Kidney (tissue), 14 donors: ENCODE results near the gene RHO. TPM values are rescaled to one million over a fixed set of nuclear protein-coding genes. Genes with fewer than 3 reads are reported as not detected.

ENCODE experiments used
- DNase-seq, 5 donors: peaks; one replicate each; pipeline ENCODE4 v3.0.0-alpha.2; 2013 to 2020
- FAIRE-seq: peaks from 2 replicates; lab custom pipeline; 2012; peaks lifted over from hg19 to GRCh38; lab: Jason Lieb, UNC
- H3K27ac ChIP-seq, 2 donors: one replicate each; pipeline ENCODE4 v1.7.0; 2013; ENCODE audit warnings: low read depth in 2 of 2, low read length in 2 of 2, inconsistent platforms in 1 of 2
- H3K27me3 ChIP-seq: one replicate; pipeline ENCODE4 v1.7.1; 2013; ENCODE audit warnings: low read length, inconsistent platforms; ENCODE audit not compliant: control insufficient read depth, insufficient read depth
- H3K36me3 ChIP-seq, 3 donors: one replicate each; pipeline versions ENCODE4 v1.7.0 to v1.7.1; 2013; ENCODE audit warnings: low read length in 3 of 3, control low read depth in 1 of 3, inconsistent platforms in 1 of 3; ENCODE audit not compliant: insufficient read depth in 3 of 3, control insufficient read depth in 2 of 3
- H3K4me1 ChIP-seq, 3 donors: one replicate each; pipeline versions ENCODE4 v1.7.0 to v1.7.1; 2013; ENCODE audit warnings: low read length in 3 of 3, inconsistent platforms in 1 of 3, low read depth in 1 of 3; ENCODE audit not compliant: control insufficient read depth in 2 of 3, insufficient read depth in 2 of 3
- H3K4me3 ChIP-seq, 3 donors: one replicate each; pipeline versions ENCODE4 v1.7.0 to v1.8.1; 2013; ENCODE audit warnings: low read length in 3 of 3, control low read depth in 1 of 3, inconsistent platforms in 1 of 3
- H3K9ac ChIP-seq, 3 donors: one replicate each; pipeline versions ENCODE4 v1.7.0 to v1.7.1; 2013; ENCODE audit warnings: low read length in 3 of 3, control low read depth in 1 of 3, inconsistent platforms in 1 of 3
- H3K9me3 ChIP-seq, 3 donors: one replicate each; pipeline versions ENCODE4 v1.7.0 to v1.7.1; 2013; ENCODE audit warnings: low read length in 3 of 3, control low read depth in 1 of 3, inconsistent platforms in 1 of 3; ENCODE audit not compliant: control insufficient read depth in 2 of 3, insufficient read depth in 1 of 3
- intact Hi-C: fragments of 100-400 bp; cut with DNase I; formaldehyde crosslinking; loops from one replicate; pipeline ENCODE4 v1.11.1; 2022
- polyA plus RNA-seq: library from polyadenylated mRNA; stranded (reverse); fragments of 350-450 nt; fragmentation: Illumina TruSeq; extraction: RNeasy Lipid Tissue Mini Kit (QIAGEN cat#74804); gene quantifications from one replicate; pipeline ENCODE4 v1.2.3, GENCODE V29; 2014; ENCODE audit warnings: low read depth, low replicate concordance; ENCODE audit not compliant: insufficient read depth
- total RNA-seq: library from RNA; stranded (reverse); fragmentation: NEBNext Ultra II Directional; extraction: Animal tissue kit (Norgen Biotek cat#: 25700); gene quantifications from one replicate; pipeline ENCODE4 v1.2.1, GENCODE V29; 2021
- TF ChIP-seq, protein P1 (sequence below): IDR thresholded peaks from 3 replicates; pipeline ENCODE4 v1.5.1; 2012; ENCODE audit warnings: mild to moderate bottlenecking, moderate library complexity, borderline replicate concordance; ENCODE audit not compliant: insufficient read depth; ENCODE audit errors: extremely low read depth
- donor health status: control.
- donor health status: control.
- donor health status: control.
- donor health status: control.
- donor health status: control.
- donor health status: DM: yes; HTN: yes; CAD: no.
- donor health status: Normal renal cell carcinoma (clear cell type).

Gene RHO
- total and polyA plus RNA-seq, 2 donors from 2014 or later: not detected

DNA sequence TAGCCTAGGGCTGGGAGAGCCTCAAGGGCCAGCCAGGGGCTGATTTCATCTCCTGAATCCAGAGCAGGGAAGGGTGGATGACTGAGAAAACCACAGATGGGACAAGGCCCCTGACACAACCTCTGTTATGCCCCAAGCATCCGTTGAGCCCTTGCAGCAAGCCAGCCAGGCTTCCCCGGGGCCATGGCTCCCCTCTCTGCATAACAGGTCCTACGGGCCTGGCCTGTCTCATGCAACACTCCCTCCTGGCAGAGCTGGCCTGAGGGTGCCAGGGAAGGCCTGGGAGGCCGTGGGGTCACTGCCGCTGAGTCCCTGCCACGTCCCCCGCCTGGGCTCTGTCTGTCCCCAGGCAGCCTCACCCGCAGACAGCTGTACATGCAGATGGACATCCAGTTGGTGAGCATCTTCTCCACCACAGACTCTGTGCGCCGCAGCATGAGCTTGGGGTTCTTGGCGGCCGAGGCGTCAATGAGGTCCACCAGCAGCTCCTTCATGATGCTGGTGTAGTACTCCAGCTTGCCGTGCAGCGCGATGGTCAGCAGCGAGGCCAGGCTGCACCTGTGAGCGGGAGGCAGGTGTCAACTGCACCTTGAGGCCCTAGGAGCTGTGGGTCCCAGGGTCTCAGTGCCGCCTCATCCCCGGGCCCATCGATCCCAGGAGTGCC lies 36.7 kb downstream of the RHO start:
- H3K4me1 ChIP-seq: peaks cover 0 to 11% (median 3%) of the 10 kb centered on the region in 3 donors
- no peak overlapping the region for H3K27ac ChIP-seq
- H3K9ac ChIP-seq: no peak overlapping the region
- no peaks in the 10 kb centered on the region for H3K27me3 ChIP-seq
- H3K9me3 ChIP-seq: no peaks in the 10 kb centered on the region
- TF ChIP-seq, protein P1, sequence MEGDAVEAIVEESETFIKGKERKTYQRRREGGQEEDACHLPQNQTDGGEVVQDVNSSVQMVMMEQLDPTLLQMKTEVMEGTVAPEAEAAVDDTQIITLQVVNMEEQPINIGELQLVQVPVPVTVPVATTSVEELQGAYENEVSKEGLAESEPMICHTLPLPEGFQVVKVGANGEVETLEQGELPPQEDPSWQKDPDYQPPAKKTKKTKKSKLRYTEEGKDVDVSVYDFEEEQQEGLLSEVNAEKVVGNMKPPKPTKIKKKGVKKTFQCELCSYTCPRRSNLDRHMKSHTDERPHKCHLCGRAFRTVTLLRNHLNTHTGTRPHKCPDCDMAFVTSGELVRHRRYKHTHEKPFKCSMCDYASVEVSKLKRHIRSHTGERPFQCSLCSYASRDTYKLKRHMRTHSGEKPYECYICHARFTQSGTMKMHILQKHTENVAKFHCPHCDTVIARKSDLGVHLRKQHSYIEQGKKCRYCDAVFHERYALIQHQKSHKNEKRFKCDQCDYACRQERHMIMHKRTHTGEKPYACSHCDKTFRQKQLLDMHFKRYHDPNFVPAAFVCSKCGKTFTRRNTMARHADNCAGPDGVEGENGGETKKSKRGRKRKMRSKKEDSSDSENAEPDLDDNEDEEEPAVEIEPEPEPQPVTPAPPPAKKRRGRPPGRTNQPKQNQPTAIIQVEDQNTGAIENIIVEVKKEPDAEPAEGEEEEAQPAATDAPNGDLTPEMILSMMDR: no peak
- intact Hi-C loops: no loop called here
- H3K4me3 ChIP-seq: no peak overlapping the region
- FAIRE-seq (no peak), DNase-seq (no peak)
- H3K36me3 ChIP-seq: peaks cover 0 to 3% (median 3%) of the 10 kb centered on the region in 3 donors

DNA sequence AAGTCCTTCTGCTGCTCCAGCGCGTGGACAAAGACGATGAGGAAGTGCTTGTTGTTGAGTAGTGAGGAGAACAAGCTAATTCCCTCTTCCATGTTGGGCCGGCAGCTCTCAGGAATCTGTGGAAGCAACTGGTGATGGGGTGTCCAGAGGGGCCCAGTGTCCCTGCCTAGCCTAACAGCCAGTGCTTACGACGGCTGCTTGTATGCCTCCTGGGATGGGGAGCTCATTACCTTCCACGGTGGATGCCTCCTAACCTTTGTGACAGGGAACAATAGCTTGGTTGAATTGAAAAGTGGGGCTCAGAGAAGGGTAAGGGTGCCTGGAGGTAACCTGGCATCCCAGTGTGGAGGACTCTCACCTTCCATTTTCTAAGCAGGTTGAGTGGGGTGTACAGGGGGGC lies 37.5 kb downstream of the RHO start:
- Histone ChIP-seq H3K4me3 (no peak overlapping the region), H3K36me3 (peaks cover 0 to 4% (median 3%) of the 10 kb centered on the region in 3 donors), H3K9ac (no peak overlapping the region), H3K27me3 (no peaks in the 10 kb centered on the region), H3K9me3 (no peaks in the 10 kb centered on the region), H3K4me1 (peaks cover 0 to 8% (median 0%) of the 10 kb centered on the region in 3 donors), H3K27ac (no peak overlapping the region)
- TF ChIP-seq, protein P1: no peak
- intact Hi-C loops: no loop called here
- FAIRE-seq (no peak), DNase-seq (no peak)

DNA sequence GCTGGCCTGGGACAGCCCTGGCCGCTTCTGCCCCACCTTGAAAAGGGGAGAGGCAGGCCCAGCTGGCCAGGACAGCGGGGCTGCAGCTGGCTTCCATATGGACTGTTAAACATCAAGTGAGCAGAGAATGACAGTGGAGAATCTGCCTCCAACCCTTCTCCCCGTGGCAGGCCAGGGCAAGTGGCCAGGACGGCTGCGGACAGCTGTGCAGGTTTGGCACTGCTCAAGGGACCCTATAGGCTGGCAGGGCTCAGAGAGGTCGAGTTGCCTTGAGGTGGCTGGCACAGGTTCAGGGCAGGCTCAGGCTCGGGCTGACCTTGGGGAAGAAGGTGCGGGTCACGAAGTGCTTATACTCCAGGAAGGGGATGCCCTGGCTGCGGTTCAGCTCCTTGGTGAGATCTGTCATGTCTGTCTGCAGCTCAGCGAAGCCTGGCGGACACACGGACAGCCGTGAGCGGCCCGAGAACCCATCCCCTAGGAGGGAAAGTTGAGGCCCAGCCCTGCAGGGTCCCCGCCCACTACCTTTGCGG lies 38.8 kb downstream of the RHO start:
- H3K27ac ChIP-seq: no peak overlapping the region
- H3K9me3 ChIP-seq: no peaks in the 10 kb centered on the region
- no peaks in the 10 kb centered on the region for H3K4me1 ChIP-seq
- no peaks in the 10 kb centered on the region for H3K27me3 ChIP-seq
- intact Hi-C loops: no loop called here
- FAIRE-seq (no peak), DNase-seq (no peak)
- peaks cover 0 to 4% (median 3%) of the 10 kb centered on the region in 3 donors for H3K36me3 ChIP-seq
- no peak overlapping the region for H3K4me3 ChIP-seq
- no peak overlapping the region for H3K9ac ChIP-seq
- TF ChIP-seq, protein P1: no peak

DNA sequence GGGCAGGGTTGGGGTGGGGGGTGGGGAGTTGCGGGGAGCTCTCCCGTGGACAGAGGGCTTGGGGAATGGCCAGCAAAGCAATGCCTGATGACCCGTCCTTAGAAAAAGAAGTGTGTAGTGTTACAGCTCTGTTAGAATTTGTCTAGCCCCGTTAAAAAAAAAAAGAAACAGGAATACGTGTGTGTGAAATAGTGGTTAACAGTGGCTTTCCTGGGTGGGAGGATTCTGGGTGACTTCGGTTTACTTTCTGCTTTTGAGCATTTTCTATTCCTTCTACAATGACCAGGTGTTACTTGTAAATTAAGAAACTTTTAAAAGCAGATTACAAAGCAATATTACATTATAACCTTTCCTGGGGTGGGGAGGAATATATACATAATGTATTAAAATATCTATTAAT lies 39.5 kb downstream of the RHO start:
- Histone ChIP-seq H3K27me3 (no peaks in the 10 kb centered on the region), H3K27ac (no peak overlapping the region), H3K4me3 (no peak overlapping the region), H3K4me1 (no peaks in the 10 kb centered on the region), H3K9me3 (no peaks in the 10 kb centered on the region), H3K9ac (no peak overlapping the region), H3K36me3 (peaks cover 0 to 4% (median 3%) of the 10 kb centered on the region in 3 donors)
- FAIRE-seq: no peak
- TF ChIP-seq, protein P1: no peak
- intact Hi-C loops: no loop called here
- DNase-seq: no peak
